SK-N-SH treated with all-trans-retinoic acid at 6 μM for 48 hours (cell line): ENCODE results near the gene SLTM.

ENCODE experiments used
- ATAC-seq: fragments of 200-7000 bp; cut with Tn5 transposase; 3 replicates; pipeline ENCODE4 v1.9.1; 2020; ENCODE audit warnings: mild to moderate bottlenecking, moderate library complexity
- ARNTL ChIP-seq: fragments of 450-650 bp; formaldehyde crosslinking; IDR thresholded peaks from 2 replicates; pipeline ENCODE4 v1.5.0; 2020; ENCODE audit warnings: low read depth, mild to moderate bottlenecking, moderate library complexity, borderline replicate concordance
- CREB5 ChIP-seq: fragments of 250-450 bp; sonication (Bioruptor Pico); IDR thresholded peaks from 2 replicates; pipeline ENCODE4 v1.5.1; 2020; ENCODE audit warnings: low read depth, mild to moderate bottlenecking, moderate library complexity
- CSDC2 ChIP-seq: fragments of 250-450 bp; sonication (Bioruptor Pico); IDR thresholded peaks from 2 replicates; pipeline ENCODE4 v1.5.0; 2020; ENCODE audit warnings: mild to moderate bottlenecking, moderate library complexity
- CSRNP3 ChIP-seq: fragments of 250-450 bp; sonication (Bioruptor Pico); IDR thresholded peaks from 2 replicates; pipeline ENCODE4 v1.5.1; 2021; ENCODE audit warnings: mild to moderate bottlenecking, moderate library complexity
- ESRRG ChIP-seq: fragments of 250-450 bp; sonication (Bioruptor Pico); IDR thresholded peaks from 2 replicates; pipeline ENCODE4 v1.6.1; 2021; ENCODE audit warnings: mild to moderate bottlenecking
- GLIS3 ChIP-seq: fragments of 250-450 bp; sonication (Bioruptor Pico); IDR thresholded peaks from 2 replicates; pipeline ENCODE4 v1.5.0; 2020; ENCODE audit warnings: mild to moderate bottlenecking, moderate library complexity
- ISL1 ChIP-seq: fragments of 250-450 bp; sonication (Bioruptor Pico); IDR thresholded peaks from 2 replicates; pipeline ENCODE4 v2.1.2; 2022; ENCODE audit warnings: mild to moderate bottlenecking, moderate library complexity
- OSR1 ChIP-seq: fragments of 250-450 bp; sonication (Bioruptor Pico); IDR thresholded peaks from 2 replicates; pipeline ENCODE4 v1.8.0; 2022; ENCODE audit warnings: moderate library complexity, mild to moderate bottlenecking, inconsistent platforms
- PATZ1 ChIP-seq: fragments of 250-450 bp; sonication (Bioruptor Pico); IDR thresholded peaks from 2 replicates; pipeline ENCODE4 v1.8.0; 2020; ENCODE audit warnings: mild to moderate bottlenecking, moderate library complexity, borderline replicate concordance
- POU6F1 ChIP-seq: fragments of 250-450 bp; sonication (Bioruptor Pico); IDR thresholded peaks from 2 replicates; pipeline ENCODE4 v1.8.0; 2021; ENCODE audit warnings: low read depth, mild to moderate bottlenecking, moderate library complexity, borderline replicate concordance
- PPARA ChIP-seq: fragments of 250-450 bp; sonication (Bioruptor Pico); IDR thresholded peaks from 2 replicates; pipeline ENCODE4 v1.5.0; 2020; ENCODE audit warnings: mild to moderate bottlenecking, borderline replicate concordance
- RARB ChIP-seq: fragments of 250-450 bp; sonication (Bioruptor Pico); IDR thresholded peaks from 2 replicates; pipeline ENCODE4 v1.8.0; 2021; ENCODE audit warnings: mild to moderate bottlenecking, moderate library complexity
- SNAI2 ChIP-seq: fragments of 250-450 bp; sonication (Bioruptor Pico); IDR thresholded peaks from 2 replicates; pipeline ENCODE4 v1.5.0; 2020; ENCODE audit warnings: mild to moderate bottlenecking, moderate library complexity
- TCF4 ChIP-seq: fragments of 250-450 bp; sonication (Bioruptor Pico); IDR thresholded peaks from 2 replicates; pipeline ENCODE4 v1.8.0; 2021; ENCODE audit warnings: mild to moderate bottlenecking, moderate library complexity, borderline replicate concordance
- TOX ChIP-seq: fragments of 250-450 bp; sonication (Bioruptor Pico); IDR thresholded peaks from 2 replicates; pipeline ENCODE4 v1.8.0; 2021; ENCODE audit warnings: mild to moderate bottlenecking, moderate library complexity, borderline replicate concordance
- TSHZ2 ChIP-seq: fragments of 250-450 bp; sonication (Bioruptor Pico); IDR thresholded peaks from 2 replicates; pipeline ENCODE4 v1.5.0; 2020; ENCODE audit warnings: mild to moderate bottlenecking, moderate library complexity
- ZC3H10 ChIP-seq: fragments of 250-450 bp; sonication (Bioruptor Pico); IDR thresholded peaks from 2 replicates; pipeline ENCODE4 v1.5.1; 2021; ENCODE audit warnings: mild to moderate bottlenecking, moderate library complexity
- ZFP3 ChIP-seq: fragments of 250-450 bp; sonication (Bioruptor Pico); IDR thresholded peaks from 2 replicates; pipeline ENCODE4 v1.5.0; 2020; ENCODE audit warnings: mild to moderate bottlenecking, moderate library complexity
- ZFP30 ChIP-seq: fragments of 450-650 bp; formaldehyde crosslinking; IDR thresholded peaks from 2 replicates; pipeline ENCODE4 v1.5.0; 2022; ENCODE audit warnings: mild to moderate bottlenecking, moderate library complexity
- ZNF565 ChIP-seq: fragments of 450-650 bp; formaldehyde crosslinking; conservative IDR thresholded peaks from 2 replicates; pipeline ENCODE4 v1.5.0; 2020; ENCODE audit warnings: low read depth, mild to moderate bottlenecking, moderate library complexity
- ZNF70 ChIP-seq: fragments of 450-650 bp; formaldehyde crosslinking; IDR thresholded peaks from 2 replicates; pipeline ENCODE4 v1.5.0; 2020; ENCODE audit warnings: mild to moderate bottlenecking, moderate library complexity

The SLTM gene

GRCh38 chr15:58967479-58967878 is 34.0 kb upstream of the SLTM start:
- ATAC-seq: no peak
- TF ChIP-seq PPARA (CRISPR knock-in tag): no peak
- TF ChIP-seq POU6F1 (CRISPR knock-in tag): no peak
- TF ChIP-seq TCF4 (CRISPR knock-in tag): no peak
- TF ChIP-seq TOX (CRISPR knock-in tag): no peak
- TF ChIP-seq GLIS3: no peak
- no peak for TF ChIP-seq TSHZ2 (CRISPR knock-in tag)
- TF ChIP-seq OSR1: no peak
- no peak for TF ChIP-seq SNAI2 (CRISPR knock-in tag)
- TF ChIP-seq ZNF70 (CRISPR knock-in tag): no peak
- TF ChIP-seq ARNTL (CRISPR knock-in tag): no peak
- TF ChIP-seq ZC3H10 (CRISPR knock-in tag): no peak
- no peak for TF ChIP-seq ISL1 (CRISPR knock-in tag)
- TF ChIP-seq ZFP30 (CRISPR knock-in tag): no peak
- TF ChIP-seq PATZ1 (CRISPR knock-in tag): no peak
- no peak for TF ChIP-seq ZFP3 (CRISPR knock-in tag)
- no peak for TF ChIP-seq RARB (CRISPR knock-in tag)

- no peak for TF ChIP-seq CREB5 (CRISPR knock-in tag)
- TF ChIP-seq SNAI2 (CRISPR knock-in tag): no peak
- TF ChIP-seq ZC3H10 (CRISPR knock-in tag): no peak
- no peak for TF ChIP-seq TOX (CRISPR knock-in tag)
- no peak for ATAC-seq
Measured at GRCh38 chr15:58966698-58967097, 33.2 kb upstream of the SLTM start.

- TF ChIP-seq ARNTL (CRISPR knock-in tag): no peak
- TF ChIP-seq ESRRG (CRISPR knock-in tag): no peak
- TF ChIP-seq RARB (CRISPR knock-in tag): no peak
- TF ChIP-seq TSHZ2 (CRISPR knock-in tag): no peak
- TF ChIP-seq SNAI2 (CRISPR knock-in tag): no peak
- no peak for TF ChIP-seq PPARA (CRISPR knock-in tag)
- no peak for TF ChIP-seq ZNF565 (CRISPR knock-in tag)
- TF ChIP-seq TOX (CRISPR knock-in tag): no peak
- no peak for TF ChIP-seq GLIS3
- no peak for TF ChIP-seq CREB5 (CRISPR knock-in tag)
- no peak for TF ChIP-seq CSDC2 (CRISPR knock-in tag)
- no peak for TF ChIP-seq OSR1
- TF ChIP-seq ZFP3 (CRISPR knock-in tag): no peak
- no peak for TF ChIP-seq CSRNP3 (CRISPR knock-in tag)
- TF ChIP-seq, all 23 proteins: peak for 0
- peak; percentile 72 for ATAC-seq
Measured at GRCh38 chr15:58962662-58963565, 29.4 kb upstream of the SLTM start.
